ENCODE results near the gene PHTF2. TPM values are rescaled to one million over a fixed set of nuclear protein-coding genes. Genes with fewer than 3 reads are reported as not detected.

The PHTF2 gene
- polyA plus RNA-seq, 1 of the 3 experiments (the other 2 are of a cell fraction), result 21.2 TPM

DNA sequence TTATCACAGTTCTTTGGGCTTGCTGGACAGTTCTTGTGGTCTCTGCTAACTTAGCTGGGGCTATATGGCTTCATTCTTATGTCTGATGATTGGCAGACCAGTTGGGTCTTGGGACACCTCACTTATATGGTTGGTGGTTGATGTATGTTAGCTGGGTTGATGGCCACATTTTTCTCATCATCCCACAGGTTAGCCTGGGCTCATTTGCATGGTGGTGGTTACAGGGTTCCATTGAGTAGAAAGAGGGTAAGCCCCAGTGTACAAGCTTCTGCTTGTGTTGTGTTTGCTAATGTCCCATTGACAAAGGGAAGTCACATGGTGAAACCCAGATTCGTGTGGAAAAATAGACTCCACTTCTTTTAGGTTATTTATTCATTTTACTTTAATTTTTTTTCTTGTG, 41.0 kb upstream of the PHTF2 start:
- no peak overlapping the region for H3K4me3 ChIP-seq (ENCODE audit: low read depth in 2 of 2, low read length in 1 of 2)
- H3K27ac ChIP-seq (ENCODE audit: low read depth in 2 of 2, low read length in 1 of 2), result no peak overlapping the region
- 85% methylated on average over 1 of the region's 1 CpG for WGBS (ENCODE audit: low lambda C conversion rate)
- peaks cover 57% of the 10 kb centered on the region for H3K79me2 ChIP-seq (ENCODE audit: insufficient read depth)
- TF ChIP-seq, protein P1, sequence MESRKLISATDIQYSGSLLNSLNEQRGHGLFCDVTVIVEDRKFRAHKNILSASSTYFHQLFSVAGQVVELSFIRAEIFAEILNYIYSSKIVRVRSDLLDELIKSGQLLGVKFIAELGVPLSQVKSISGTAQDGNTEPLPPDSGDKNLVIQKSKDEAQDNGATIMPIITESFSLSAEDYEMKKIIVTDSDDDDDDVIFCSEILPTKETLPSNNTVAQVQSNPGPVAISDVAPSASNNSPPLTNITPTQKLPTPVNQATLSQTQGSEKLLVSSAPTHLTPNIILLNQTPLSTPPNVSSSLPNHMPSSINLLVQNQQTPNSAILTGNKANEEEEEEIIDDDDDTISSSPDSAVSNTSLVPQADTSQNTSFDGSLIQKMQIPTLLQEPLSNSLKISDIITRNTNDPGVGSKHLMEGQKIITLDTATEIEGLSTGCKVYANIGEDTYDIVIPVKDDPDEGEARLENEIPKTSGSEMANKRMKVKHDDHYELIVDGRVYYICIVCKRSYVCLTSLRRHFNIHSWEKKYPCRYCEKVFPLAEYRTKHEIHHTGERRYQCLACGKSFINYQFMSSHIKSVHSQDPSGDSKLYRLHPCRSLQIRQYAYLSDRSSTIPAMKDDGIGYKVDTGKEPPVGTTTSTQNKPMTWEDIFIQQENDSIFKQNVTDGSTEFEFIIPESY (IDR thresholded peaks at IDR 0.05; ENCODE audit: borderline replicate concordance, low read depth), result no peak
- TF ChIP-seq RXRA (IDR thresholded peaks at IDR 0.05; ENCODE audit: borderline replicate concordance, low read depth), result no peak
- TF ChIP-seq, protein P2, sequence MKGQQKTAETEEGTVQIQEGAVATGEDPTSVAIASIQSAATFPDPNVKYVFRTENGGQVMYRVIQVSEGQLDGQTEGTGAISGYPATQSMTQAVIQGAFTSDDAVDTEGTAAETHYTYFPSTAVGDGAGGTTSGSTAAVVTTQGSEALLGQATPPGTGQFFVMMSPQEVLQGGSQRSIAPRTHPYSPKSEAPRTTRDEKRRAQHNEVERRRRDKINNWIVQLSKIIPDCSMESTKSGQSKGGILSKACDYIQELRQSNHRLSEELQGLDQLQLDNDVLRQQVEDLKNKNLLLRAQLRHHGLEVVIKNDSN (IDR thresholded peaks at IDR 0.05; ENCODE audit: borderline replicate concordance, low read depth), result no peak
- no peak for TF ChIP-seq TEAD4 (IDR thresholded peaks at IDR 0.05; ENCODE audit: borderline replicate concordance, insufficient read depth)
- TF ChIP-seq MXI1 (IDR thresholded peaks at IDR 0.05; ENCODE audit: low read depth, low read length), result no peak
- TF ChIP-seq MEF2A (IDR thresholded peaks at IDR 0.05; ENCODE audit: borderline replicate concordance, low read depth), result no peak
- no peak for TF ChIP-seq NFIC (IDR thresholded peaks at IDR 0.05; ENCODE audit: borderline replicate concordance)
- TF ChIP-seq TAF1 (IDR thresholded peaks at IDR 0.05; ENCODE audit: borderline replicate concordance, low read depth, low read length), result no peak
- H4K20me1 ChIP-seq (ENCODE audit: insufficient read depth), result no peaks in the 10 kb centered on the region
- peaks cover 0 to 4% of the 10 kb centered on the region in 2 experiments; a peak in 1 of 4 replicates for H3K4me1 ChIP-seq (ENCODE audit: control insufficient read depth in 1 of 2, insufficient read depth in 2 of 2, low read depth in 1 of 2, low read length in 1 of 2)
- no peak overlapping the region for H2AFZ ChIP-seq (ENCODE audit: low read depth)
- ChIA-PET POLR2A (interaction anchor here (1.3 to 1.6 kb wide), 2 partner anchors 62 to 106 kb away, joined by 3 to 5 read pairs; partner anchors contain the start of gene RSBN1L), CTCF (interaction anchor here (1.1 to 12.4 kb wide), 7 partner anchors 15 to 103 kb away, joined by 3 to 392 read pairs (median 4); partner anchors contain the start of gene RSBN1L)
- H3K9me2 ChIP-seq, result no peaks in the 10 kb centered on the region
- H3K4me2 ChIP-seq, result no peak overlapping the region
- H3K27me3 ChIP-seq (ENCODE audit: insufficient read depth), result no peaks in the 10 kb centered on the region
- no peaks in the 10 kb centered on the region for H3K9me3 ChIP-seq
- H3K36me3 ChIP-seq (replicated peaks in 1 of 2; ENCODE audit: control insufficient read depth in 1 of 2, insufficient read depth in 2 of 2, low read length in 1 of 2), result peaks cover 2 to 4% of the 10 kb centered on the region in 2 experiments
- no peak overlapping the region for H3K9ac ChIP-seq
- no peak for DNase-seq
- H3F3A ChIP-seq (replicated peaks; ENCODE audit: insufficient read depth), result peaks cover 6% of the 10 kb centered on the region

GRCh38 chr7:77759294-77759889, 39.2 kb upstream of the PHTF2 start:
- Histone ChIP-seq H3K4me1 (ENCODE audit: control insufficient read depth in 1 of 2, insufficient read depth in 2 of 2, low read depth in 1 of 2, low read length in 1 of 2) (peaks cover 0 to 4% of the 10 kb centered on the region in 2 experiments; a peak in 1 of 4 replicates), H3K9me2 (no peaks in the 10 kb centered on the region), H3K27me3 (ENCODE audit: insufficient read depth) (no peaks in the 10 kb centered on the region), H3K36me3 (replicated peaks in 1 of 2; ENCODE audit: control insufficient read depth in 1 of 2, insufficient read depth in 2 of 2, low read length in 1 of 2) (peaks cover 0 to 4% of the 10 kb centered on the region in 2 experiments), H2AFZ (ENCODE audit: low read depth) (no peak overlapping the region), H4K20me1 (ENCODE audit: insufficient read depth) (no peaks in the 10 kb centered on the region), H3K27ac (ENCODE audit: low read depth in 2 of 2, low read length in 1 of 2) (peak overlapping the region in 1 of 2 experiments; percentile 1; a peak in 1 of 4 replicates), H3K9ac (no peak overlapping the region), H3F3A (replicated peaks; ENCODE audit: insufficient read depth) (peaks cover 6% of the 10 kb centered on the region), H3K4me2 (no peak overlapping the region), H3K79me2 (ENCODE audit: insufficient read depth) (peaks cover 54% of the 10 kb centered on the region), H3K4me3 (ENCODE audit: low read depth in 2 of 2, low read length in 1 of 2) (no peak overlapping the region), H3K9me3 (no peaks in the 10 kb centered on the region)
- ChIA-PET CTCF (interaction anchor here (0.6 to 12.4 kb wide), 67 partner anchors 11 to 1934 kb away, joined by 3 to 392 read pairs (median 4); partner anchors contain the start of genes PHTF2, RSBN1L and TMEM60), POLR2A (no interaction called here)
- peak; percentile 51 for DNase-seq
- WGBS (ENCODE audit: low lambda C conversion rate), result under 1% methylated on average over 3 of the region's 3 CpGs
- TF ChIP-seq MAX (IDR thresholded peaks at IDR 0.05; ENCODE audit: low read depth) (0 out of 2 replicates have a peak, but pooled peaks have one; percentile 13), FOXM1 (IDR thresholded peaks at IDR 0.05; ENCODE audit: low read depth) (no peak), USF2 (IDR thresholded peaks at IDR 0.05; ENCODE audit: borderline replicate concordance, low read depth, low read length) (no peak), TCF12 (IDR thresholded peaks at IDR 0.05) (peak; percentile 9; the same call in 1 of the 2 replicates), FOSL2 (IDR thresholded peaks at IDR 0.05; ENCODE audit: borderline replicate concordance, low read depth) (no peak), YY1 (IDR thresholded peaks at IDR 0.05; ENCODE audit: low read depth) (no peak), SMC3 (IDR thresholded peaks at IDR 0.05; ENCODE audit: low read depth, low read length) (peak; percentile 92), ELF1 (IDR thresholded peaks at IDR 0.05) (no peak), MEF2A (IDR thresholded peaks at IDR 0.05; ENCODE audit: borderline replicate concordance, low read depth) (no peak)
- TF ChIP-seq, protein P1 (IDR thresholded peaks at IDR 0.05; ENCODE audit: borderline replicate concordance, low read depth), result no peak
